GM23338 (cell line): ENCODE measurements around the gene UNC45A. TPM values are rescaled to one million over a fixed set of nuclear protein-coding genes. Genes with fewer than 3 reads are reported as not detected.

Experiments used
- ATAC-seq: fragments of 200-7000 bp; cut with Tn5 transposase; 3 replicates; pipeline ENCODE4 v1.9.1; 2020
- DNase-seq: peaks from one replicate; pipeline ENCODE4 v3.0.0-alpha.2; 2015; ENCODE audit warnings: low spot score
- H2AFZ ChIP-seq: fragments of 200-600 bp; sonication (generic); 2 replicates; pipeline ENCODE4 v1.8.0; 2016; ENCODE audit warnings: antibody characterized with exemption, mild to moderate bottlenecking, moderate library complexity
- H3F3A ChIP-seq: fragments of 200-600 bp; sonication (generic); replicated peaks from 2 replicates; pipeline ENCODE4 v1.8.0; 2017; ENCODE audit warnings: antibody characterized with exemption, mixed run types, low read depth
- H3K27ac ChIP-seq: fragments of 200-600 bp; sonication (generic); 2 replicates; pipeline ENCODE4 v1.6.1; 2016; ENCODE audit warnings: low read depth
- H3K27me3 ChIP-seq: fragments of 200-600 bp; sonication (generic); 2 replicates; pipeline ENCODE4 v1.8.0; 2016; ENCODE audit warnings: mild to moderate bottlenecking, mixed run types, moderate library complexity; ENCODE audit not compliant: insufficient read depth
- H3K36me3 ChIP-seq: fragments of 200-600 bp; sonication (generic); 2 replicates; pipeline ENCODE4 v1.8.0; 2016; ENCODE audit warnings: mild to moderate bottlenecking; ENCODE audit not compliant: insufficient read depth
- H3K4me1 ChIP-seq: fragments of 200-600 bp; sonication (generic); 2 replicates; pipeline ENCODE4 v1.8.0; 2016; ENCODE audit warnings: mild to moderate bottlenecking, moderate library complexity; ENCODE audit not compliant: insufficient read depth
- H3K4me2 ChIP-seq: fragments of 200-600 bp; sonication (generic); 2 replicates; pipeline ENCODE4 v1.7.1; 2017; ENCODE audit warnings: mixed run types
- H3K4me3 ChIP-seq: fragments of 200-600 bp; sonication (generic); 2 replicates; pipeline ENCODE4 v1.6.1; 2016; ENCODE audit warnings: mixed run types
- H3K79me2 ChIP-seq: fragments of 200-600 bp; sonication (generic); replicated peaks from 2 replicates; pipeline ENCODE4 v1.8.0; 2017; ENCODE audit warnings: mild to moderate bottlenecking; ENCODE audit not compliant: insufficient read depth
- H3K9me2 ChIP-seq: fragments of 200-600 bp; sonication (generic); 2 replicates; pipeline ENCODE4 v1.8.0; 2017; ENCODE audit not compliant: insufficient read depth
- H4K20me1 ChIP-seq: fragments of 200-600 bp; sonication (generic); replicated peaks from 2 replicates; pipeline ENCODE4 v1.8.0; 2017; ENCODE audit warnings: mild to moderate bottlenecking; ENCODE audit not compliant: insufficient read depth
- H3K27ac Mint-ChIP-seq: 2 replicates; pipeline ENCODE4 v1.8.0; 2020; ENCODE audit warnings: inconsistent platforms, mild to moderate bottlenecking, moderate library complexity, mixed read lengths
- H3K27me3 Mint-ChIP-seq: 3 replicates; pipeline ENCODE4 v1.8.0; 2022; ENCODE audit warnings: low read depth, mild to moderate bottlenecking, moderate library complexity, mixed read lengths, inconsistent platforms; ENCODE audit not compliant: insufficient read depth, poor library complexity
- H3K36me3 Mint-ChIP-seq: 3 replicates; pipeline ENCODE4 v1.8.0; 2021; ENCODE audit warnings: low read depth, mild to moderate bottlenecking, inconsistent platforms, moderate library complexity, mixed read lengths
- H3K4me1 Mint-ChIP-seq: 3 replicates; pipeline ENCODE4 v1.8.0; 2020; ENCODE audit warnings: mild to moderate bottlenecking, inconsistent platforms, mixed read lengths
- H3K4me3 Mint-ChIP-seq: 3 replicates; pipeline ENCODE4 v1.8.0; 2021; ENCODE audit warnings: moderate library complexity, mild to moderate bottlenecking, inconsistent platforms, mixed read lengths
- H3K9me3 Mint-ChIP-seq: 3 replicates; pipeline ENCODE4 v1.8.0; 2020; ENCODE audit warnings: moderate library complexity, mild to moderate bottlenecking, inconsistent platforms, mixed read lengths
- CTCF ChIP-seq, 2 experiments: fragments of 200-600 bp in 1 of 2; sonication (generic) in 1 of 2; conservative IDR thresholded peaks; 2 replicates each; pipeline versions ENCODE4 v1.5.1 to v1.6.1; 2016 to 2017; ENCODE audit warnings: antibody characterized with exemption in 2 of 2, low read depth in 2 of 2, mild to moderate bottlenecking in 2 of 2, moderate library complexity in 1 of 2
- ETS1 ChIP-seq: IDR thresholded peaks from 2 replicates; pipeline ENCODE4 v1.6.1; 2016; ENCODE audit warnings: antibody characterized with exemption
- EZH2 ChIP-seq: fragments of 200-600 bp; sonication (generic); IDR thresholded peaks from one replicate; pipeline ENCODE4 v1.8.0; 2017; ENCODE audit warnings: antibody characterized with exemption, mild to moderate bottlenecking, low read depth; ENCODE audit not compliant: unreplicated experiment
- POLR2AphosphoS5 ChIP-seq: IDR thresholded peaks from 2 replicates; pipeline ENCODE4 v1.6.1; 2016; ENCODE audit warnings: antibody characterized with exemption, low read depth
- STAT1 ChIP-seq: IDR thresholded peaks from one replicate; pipeline ENCODE4 v1.6.1; 2016; ENCODE audit warnings: antibody characterized with exemption; ENCODE audit not compliant: unreplicated experiment
- ZNF114 ChIP-seq: fragments of 250-450 bp; sonication (Bioruptor Pico); IDR thresholded peaks from 2 replicates; pipeline ENCODE4 v1.5.0; 2020; ENCODE audit warnings: mild to moderate bottlenecking, moderate library complexity
- ZNF331 ChIP-seq: fragments of 250-450 bp; sonication (Bioruptor Pico); IDR thresholded peaks from 2 replicates; pipeline ENCODE4 v1.5.0; 2020; ENCODE audit warnings: low read depth, mild to moderate bottlenecking, moderate library complexity
- polyA plus RNA-seq: library from polyadenylated mRNA; unstranded; fragments of >200 nt; fragmentation: Nextera tagmentation; extraction: Ambion mirVana; gene quantifications from 2 replicates; pipeline ENCODE4 v1.2.1, GENCODE V29; 2016
- total RNA-seq: library from RNA; depleted of rRNA; stranded (reverse); fragments of >200 nt; shearing (Covaris generic); gene quantifications from 2 replicates; pipeline ENCODE4 v1.2.3, GENCODE V29; 2014

Gene UNC45A
- total and polyA plus RNA-seq, 2 experiments from 2014 or later, result 40.2 to 86.8 TPM

- Mint-ChIP-seq H3K36me3 (peaks cover 6% of the 10 kb centered on the region; the same call in 2 of the 3 replicates), H3K27ac (no peak overlapping the region)
Measured at GRCh38 chr15:90990446-90990845, 55.4 kb downstream of the UNC45A start.

GRCh38 chr15:90991587-90992285 lies 56.7 kb downstream of the UNC45A start:
- Histone ChIP-seq H4K20me1 (peaks cover 50% of the 10 kb centered on the region), H3K4me1 (peaks cover 21% of the 10 kb centered on the region), H3K4me2 (no peak overlapping the region), H3K36me3 (no peaks in the 10 kb centered on the region), H3K79me2 (peaks cover 87% of the 10 kb centered on the region), H3K27me3 (no peaks in the 10 kb centered on the region), H3K4me3 (no peak overlapping the region), H3K27ac (no peak overlapping the region), H3K9me2 (no peaks in the 10 kb centered on the region), H2AFZ (no peak overlapping the region), H3F3A (no peaks in the 10 kb centered on the region; the same call in 1 of the 2 replicates)
- DNase-seq (no peak), ATAC-seq (no peak)
- H3K27me3 Mint-ChIP-seq, result peaks cover 8% of the 10 kb centered on the region
- peak overlapping the region; percentile 28; the same call in 1 of the 2 replicates for H3K27ac Mint-ChIP-seq
- peaks cover 6% of the 10 kb centered on the region; the same call in 2 of the 3 replicates for H3K36me3 Mint-ChIP-seq
- H3K4me1 Mint-ChIP-seq, result peaks cover 28% of the 10 kb centered on the region
- peak overlapping the region; percentile 4; the same call in 2 of the 3 replicates for H3K4me3 Mint-ChIP-seq
- H3K9me3 Mint-ChIP-seq, result no peaks in the 10 kb centered on the region; the same call in 2 of the 3 replicates
- TF ChIP-seq STAT1 (no peak), EZH2 (no peak), ZNF331 (CRISPR knock-in tag) (no peak), ZNF114 (CRISPR knock-in tag) (no peak)

More at GRCh38 chr15:90990446-90990845, 55.4 kb downstream of the UNC45A start:
- Histone ChIP-seq H3K4me3 (no peak overlapping the region), H3F3A (no peaks in the 10 kb centered on the region; the same call in 1 of the 2 replicates), H3K4me1 (peaks cover 21% of the 10 kb centered on the region), H3K79me2 (peaks cover 88% of the 10 kb centered on the region), H3K36me3 (no peaks in the 10 kb centered on the region), H4K20me1 (peaks cover 60% of the 10 kb centered on the region), H3K27ac (no peak overlapping the region), H3K9me2 (no peaks in the 10 kb centered on the region), H3K27me3 (no peaks in the 10 kb centered on the region), H2AFZ (no peak overlapping the region), H3K4me2 (no peak overlapping the region)
- Mint-ChIP-seq H3K27me3 (peaks cover 8% of the 10 kb centered on the region), H3K4me1 (peaks cover 24% of the 10 kb centered on the region), H3K9me3 (no peaks in the 10 kb centered on the region; the same call in 2 of the 3 replicates), H3K4me3 (no peak overlapping the region)
- TF ChIP-seq ETS1 (no peak), CTCF (conservative IDR thresholded peaks at IDR 0.05; ENCODE audit: low read depth in 2 of 2) (no peak), POLR2AphosphoS5 (no peak), EZH2 (no peak)
- DNase-seq (no peak), ATAC-seq (no peak)
